Measurements from ENCODE around the gene HOXD10. TPM values are rescaled to one million over a fixed set of nuclear protein-coding genes. Genes with fewer than 3 reads are reported as not detected.

Gene HOXD10
- total RNA-seq, 1 donor from 2014 or later, result 0.52 TPM

DNA sequence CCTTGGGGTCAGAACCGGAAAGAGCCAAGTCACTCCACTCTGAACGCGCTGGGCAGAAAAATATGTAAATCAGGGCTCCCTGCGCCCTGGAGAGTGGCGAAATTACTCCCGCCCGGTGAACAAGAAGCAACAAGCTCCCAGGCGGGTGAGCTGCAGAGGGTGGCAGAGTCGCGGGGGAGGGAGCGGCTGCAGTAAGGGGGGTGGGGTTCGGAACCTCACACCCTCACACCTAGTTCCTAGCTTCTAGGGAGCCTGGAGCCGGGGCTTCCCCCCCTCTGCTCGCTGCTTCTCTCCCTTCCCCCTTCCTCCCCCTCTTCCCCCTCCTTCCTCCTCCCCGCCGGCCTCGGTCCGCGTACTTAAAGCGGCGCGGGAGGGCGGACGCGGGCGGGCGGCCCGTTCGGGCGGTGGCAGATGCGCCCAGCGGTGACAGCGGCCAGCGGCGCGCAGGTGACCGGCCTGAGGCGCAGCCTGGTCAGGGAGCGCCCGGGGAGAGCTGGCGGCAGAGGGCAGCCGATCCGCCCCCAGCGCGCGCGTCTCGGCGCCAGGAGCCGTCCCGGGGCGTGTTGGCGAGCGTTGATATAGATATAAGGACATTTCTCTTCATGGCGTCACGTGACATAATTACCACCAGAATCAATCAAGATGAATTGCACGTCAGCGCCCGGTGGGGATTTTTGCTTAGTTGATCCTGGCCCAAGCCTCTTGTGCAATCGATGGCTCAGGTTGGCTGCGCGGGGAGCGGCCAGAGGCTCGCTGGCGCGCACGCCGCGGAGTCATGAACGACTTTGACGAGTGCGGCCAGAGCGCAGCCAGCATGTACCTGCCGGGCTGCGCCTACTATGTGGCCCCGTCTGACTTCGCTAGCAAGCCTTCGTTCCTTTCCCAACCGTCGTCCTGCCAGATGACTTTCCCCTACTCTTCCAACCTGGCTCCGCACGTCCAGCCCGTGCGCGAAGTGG is 9.7 kb upstream of the HOXD10 start, which contains the start of gene HOXD11:
HOXD11 (plus strand) TSS at position 700 of the 959 bp plus-strand sequence; CDS start at position 776, 76 bp downstream.
- Histone ChIP-seq H3K9me3 (ENCODE audit: control insufficient read depth in 3 of 3, low read length in 3 of 3) (no peaks in the 10 kb centered on the region), H3K36me3 (ENCODE audit: control insufficient read depth in 3 of 3, insufficient read depth in 3 of 3, low read length in 3 of 3) (no peaks in the 10 kb centered on the region), H3K27me3 (ENCODE audit: control insufficient read depth in 3 of 3, insufficient read depth in 3 of 3, low read length in 3 of 3) (peaks cover 88 to 96% (median 91%) of the 10 kb centered on the region in 3 donors), H3K4me1 (ENCODE audit: control insufficient read depth in 3 of 3, insufficient read depth in 3 of 3, low read length in 3 of 3) (peaks cover 8 to 26% (median 16%) of the 10 kb centered on the region in 3 donors), H3K4me3 (ENCODE audit: low read length in 3 of 3) (peak within 1 kb of the TSS in 2 of 3 donors; percentile 35 to 52), H3K9ac (ENCODE audit: low read depth in 1 of 3, low read length in 3 of 3) (no peak within 1 kb of the TSS), H3K27ac (ENCODE audit: low read depth, low read length) (no peak within 1 kb of the TSS)

DNA sequence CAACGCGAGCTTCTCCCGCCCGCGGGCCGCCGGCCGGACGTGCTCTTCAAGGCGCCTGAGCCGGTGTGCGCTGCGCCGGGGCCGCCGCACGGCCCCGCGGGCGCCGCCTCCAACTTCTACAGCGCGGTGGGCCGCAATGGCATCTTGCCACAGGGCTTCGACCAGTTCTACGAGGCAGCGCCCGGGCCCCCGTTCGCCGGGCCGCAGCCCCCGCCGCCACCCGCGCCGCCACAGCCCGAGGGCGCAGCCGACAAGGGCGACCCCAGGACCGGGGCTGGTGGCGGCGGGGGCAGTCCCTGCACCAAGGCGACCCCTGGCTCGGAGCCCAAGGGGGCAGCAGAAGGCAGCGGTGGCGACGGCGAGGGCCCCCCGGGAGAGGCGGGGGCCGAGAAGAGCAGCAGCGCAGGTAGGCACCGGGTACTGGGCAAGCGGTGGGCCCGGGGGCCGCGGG is 8.8 kb upstream of the HOXD10 start:
- Histone ChIP-seq H3K9me3 (ENCODE audit: control insufficient read depth in 3 of 3, low read length in 3 of 3) (no peaks in the 10 kb centered on the region), H3K27ac (ENCODE audit: low read depth, low read length) (no peak overlapping the region), H3K27me3 (ENCODE audit: control insufficient read depth in 3 of 3, insufficient read depth in 3 of 3, low read length in 3 of 3) (peaks cover 88 to 96% (median 91%) of the 10 kb centered on the region in 3 donors), H3K9ac (ENCODE audit: low read depth in 1 of 3, low read length in 3 of 3) (no peak overlapping the region), H3K4me3 (ENCODE audit: low read length in 3 of 3) (no peak overlapping the region), H3K36me3 (ENCODE audit: control insufficient read depth in 3 of 3, insufficient read depth in 3 of 3, low read length in 3 of 3) (no peaks in the 10 kb centered on the region), H3K4me1 (ENCODE audit: control insufficient read depth in 3 of 3, insufficient read depth in 3 of 3, low read length in 3 of 3) (peaks cover 8 to 26% (median 16%) of the 10 kb centered on the region in 3 donors)

DNA sequence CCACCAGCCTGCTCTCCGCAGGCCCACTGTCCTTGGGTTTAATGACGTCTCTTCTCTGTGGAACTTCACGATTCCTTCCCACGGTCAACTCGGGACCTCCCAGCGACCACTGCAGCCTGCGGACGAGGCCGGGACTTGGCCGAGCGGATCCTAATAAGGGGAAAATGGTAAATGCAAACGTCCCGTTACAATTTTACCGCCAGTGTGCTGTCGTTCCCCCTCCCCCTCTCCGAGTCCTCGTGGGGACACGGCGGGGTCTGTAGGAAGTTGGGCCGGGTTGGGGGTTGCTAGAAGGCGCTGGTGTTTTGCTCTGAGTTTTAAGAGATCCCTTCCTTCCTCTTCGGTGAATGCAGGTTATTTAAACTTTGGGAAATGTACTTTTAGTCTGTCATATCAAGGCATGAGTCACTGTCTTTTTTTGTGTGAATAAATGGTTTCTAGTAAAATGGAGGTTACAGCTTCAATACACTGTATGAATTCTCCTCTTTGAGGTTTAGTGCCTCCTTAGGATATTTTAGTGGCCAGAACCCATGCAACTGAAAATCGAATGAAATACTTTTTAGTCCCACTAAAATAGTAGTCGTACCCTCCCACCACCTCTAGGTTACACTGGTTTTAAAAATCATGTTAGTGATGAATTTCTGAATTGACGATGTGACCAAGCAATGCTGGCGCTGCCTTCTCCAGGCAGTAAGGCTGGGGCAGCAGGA is 7.2 kb upstream of the HOXD10 start:
- H3K27ac ChIP-seq (ENCODE audit: low read depth, low read length), result no peak overlapping the region
- H3K4me1 ChIP-seq (ENCODE audit: control insufficient read depth in 3 of 3, insufficient read depth in 3 of 3, low read length in 3 of 3), result peaks cover 8 to 21% (median 13%) of the 10 kb centered on the region in 3 donors

DNA sequence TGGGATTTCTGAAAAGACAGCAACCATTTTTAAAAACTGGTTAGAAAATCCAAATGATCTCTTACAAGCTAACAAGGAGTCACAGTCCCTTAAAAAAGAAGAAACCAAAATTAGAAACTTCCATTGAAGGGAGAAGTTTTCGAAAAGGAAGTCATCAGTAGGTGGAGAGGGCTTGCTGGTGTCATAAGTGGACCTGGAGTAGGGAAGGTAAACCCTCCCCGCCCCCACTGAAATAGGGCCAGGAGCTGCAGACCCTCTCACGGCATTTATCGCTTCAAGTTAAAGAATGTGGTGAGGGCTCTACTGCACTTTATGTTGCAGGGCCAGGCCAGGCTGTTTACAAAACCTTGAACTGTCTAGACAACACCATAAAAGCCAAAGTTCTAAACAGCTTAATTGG is 6.6 kb upstream of the HOXD10 start:
- Histone ChIP-seq H3K4me1 (ENCODE audit: control insufficient read depth in 3 of 3, insufficient read depth in 3 of 3, low read length in 3 of 3) (peaks cover 8 to 15% (median 9%) of the 10 kb centered on the region in 3 donors), H3K9me3 (ENCODE audit: control insufficient read depth in 3 of 3, low read length in 3 of 3) (no peaks in the 10 kb centered on the region), H3K36me3 (ENCODE audit: control insufficient read depth in 3 of 3, insufficient read depth in 3 of 3, low read length in 3 of 3) (no peaks in the 10 kb centered on the region), H3K9ac (ENCODE audit: low read depth in 1 of 3, low read length in 3 of 3) (no peak overlapping the region), H3K4me3 (ENCODE audit: low read length in 3 of 3) (no peak overlapping the region), H3K27me3 (ENCODE audit: control insufficient read depth in 3 of 3, insufficient read depth in 3 of 3, low read length in 3 of 3) (peaks cover 90 to 93% (median 90%) of the 10 kb centered on the region in 3 donors), H3K27ac (ENCODE audit: low read depth, low read length) (no peak overlapping the region)

More for the DNA sequence above, 7.2 kb upstream of the HOXD10 start:
- Histone ChIP-seq H3K4me3 (ENCODE audit: low read length in 3 of 3) (no peak overlapping the region), H3K9ac (ENCODE audit: low read depth in 1 of 3, low read length in 3 of 3) (no peak overlapping the region), H3K27me3 (ENCODE audit: control insufficient read depth in 3 of 3, insufficient read depth in 3 of 3, low read length in 3 of 3) (peaks cover 90 to 93% (median 90%) of the 10 kb centered on the region in 3 donors), H3K9me3 (ENCODE audit: control insufficient read depth in 3 of 3, low read length in 3 of 3) (no peaks in the 10 kb centered on the region), H3K36me3 (ENCODE audit: control insufficient read depth in 3 of 3, insufficient read depth in 3 of 3, low read length in 3 of 3) (no peaks in the 10 kb centered on the region)

DNA sequence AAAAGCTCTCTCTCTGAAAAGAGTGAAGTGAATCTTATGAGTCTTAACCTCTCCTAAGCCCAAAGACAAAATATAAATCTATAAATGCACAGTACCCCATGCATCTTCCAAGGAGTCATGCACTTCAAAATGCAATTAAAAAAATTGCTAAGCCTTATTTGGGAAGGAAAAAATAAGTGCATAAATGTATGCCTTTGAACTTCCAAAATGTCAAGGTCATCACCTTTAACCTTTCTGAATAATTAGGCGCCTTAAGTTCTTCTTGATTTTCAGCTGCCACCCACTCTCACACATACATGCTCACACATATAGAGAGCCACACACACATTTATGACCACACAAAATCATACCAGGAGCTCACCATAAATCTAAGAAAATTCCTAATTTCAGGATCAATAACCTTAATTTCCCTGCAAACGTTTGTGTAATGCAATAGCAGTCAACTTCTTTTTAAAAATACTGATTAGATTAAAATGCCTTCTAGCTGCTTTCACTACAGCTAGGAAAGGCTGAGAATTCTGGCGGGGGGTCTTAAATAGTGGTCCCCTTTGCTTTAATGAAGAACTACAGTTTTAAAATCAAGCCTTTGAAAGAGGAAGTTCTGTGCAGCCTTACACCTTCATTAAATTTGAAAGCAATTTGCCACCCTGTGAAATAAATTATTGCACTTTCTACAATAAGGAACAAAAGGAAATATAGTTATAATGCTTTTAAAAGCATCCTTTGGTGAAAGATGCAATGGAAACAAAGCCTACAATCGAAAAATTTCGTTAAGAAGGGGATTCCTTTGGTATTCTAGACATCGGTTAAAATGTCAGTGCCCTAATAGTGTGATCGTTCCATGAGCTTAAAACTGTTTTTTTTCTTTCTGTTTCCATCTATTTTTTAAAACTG is 5.9 kb upstream of the HOXD10 start:
- Histone ChIP-seq H3K27ac (ENCODE audit: low read depth, low read length) (no peak overlapping the region), H3K27me3 (ENCODE audit: control insufficient read depth in 3 of 3, insufficient read depth in 3 of 3, low read length in 3 of 3) (peaks cover 89 to 92% (median 90%) of the 10 kb centered on the region in 3 donors), H3K4me3 (ENCODE audit: low read length in 3 of 3) (no peak overlapping the region), H3K9me3 (ENCODE audit: control insufficient read depth in 3 of 3, low read length in 3 of 3) (no peaks in the 10 kb centered on the region), H3K9ac (ENCODE audit: low read depth in 1 of 3, low read length in 3 of 3) (no peak overlapping the region), H3K36me3 (ENCODE audit: control insufficient read depth in 3 of 3, insufficient read depth in 3 of 3, low read length in 3 of 3) (no peaks in the 10 kb centered on the region), H3K4me1 (ENCODE audit: control insufficient read depth in 3 of 3, insufficient read depth in 3 of 3, low read length in 3 of 3) (peaks cover 8 to 13% (median 9%) of the 10 kb centered on the region in 3 donors)

DNA sequence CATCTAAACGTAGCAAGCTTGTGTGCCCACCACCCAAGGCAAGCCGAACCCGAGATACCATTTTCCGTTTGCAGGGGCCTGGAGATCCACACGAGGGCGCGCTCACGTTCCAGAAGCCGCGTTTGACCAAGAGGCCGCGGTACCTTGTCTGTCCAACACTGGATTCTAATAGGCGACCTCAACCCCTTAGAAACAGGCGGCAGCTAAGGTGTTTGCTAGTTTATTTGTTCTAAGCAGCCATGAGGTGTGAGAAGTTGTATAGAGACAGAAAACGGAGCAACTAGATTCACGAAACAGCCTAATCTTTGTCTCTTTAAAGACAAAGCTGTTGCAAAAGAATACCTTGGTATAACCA is 5.3 kb upstream of the HOXD10 start:
- H3K27ac ChIP-seq (ENCODE audit: low read depth, low read length), result no peak overlapping the region
- H3K4me3 ChIP-seq (ENCODE audit: low read length in 3 of 3), result no peak overlapping the region
- H3K36me3 ChIP-seq (ENCODE audit: control insufficient read depth in 3 of 3, insufficient read depth in 3 of 3, low read length in 3 of 3), result no peaks in the 10 kb centered on the region
- H3K4me1 ChIP-seq (ENCODE audit: control insufficient read depth in 3 of 3, insufficient read depth in 3 of 3, low read length in 3 of 3), result peaks cover 8 to 9% (median 8%) of the 10 kb centered on the region in 3 donors
- H3K9ac ChIP-seq (ENCODE audit: low read depth in 1 of 3, low read length in 3 of 3), result no peak overlapping the region
- peaks cover 89 to 92% (median 90%) of the 10 kb centered on the region in 3 donors for H3K27me3 ChIP-seq (ENCODE audit: control insufficient read depth in 3 of 3, insufficient read depth in 3 of 3, low read length in 3 of 3)
- H3K9me3 ChIP-seq (ENCODE audit: control insufficient read depth in 3 of 3, low read length in 3 of 3), result no peaks in the 10 kb centered on the region

DNA sequence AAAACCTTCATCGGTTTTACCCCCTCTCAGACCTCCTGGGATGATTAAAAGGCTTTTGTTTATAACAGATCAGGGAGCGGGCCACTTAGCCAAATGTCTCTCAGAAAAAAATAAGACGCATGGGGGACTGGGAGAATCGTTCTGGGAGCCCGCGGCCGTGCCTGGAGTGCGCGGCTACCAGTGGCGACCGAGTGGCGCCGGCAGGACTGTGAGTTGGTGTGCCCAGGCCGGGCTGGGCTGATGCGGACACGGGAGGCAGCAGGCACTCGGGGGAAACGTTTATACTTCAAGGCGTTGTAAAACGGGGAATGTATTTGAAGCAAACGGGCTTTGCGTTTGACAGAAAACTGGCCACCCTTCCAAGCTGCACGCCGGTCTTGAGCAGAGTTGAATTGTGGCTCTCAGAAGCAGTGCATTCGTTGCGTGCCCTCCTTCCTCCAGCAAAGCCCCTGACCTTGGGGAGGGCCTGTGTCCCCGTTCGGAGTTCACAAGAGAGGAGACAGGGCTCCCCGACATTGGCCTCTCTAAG is 4.7 kb upstream of the HOXD10 start:
- H3K27ac ChIP-seq (ENCODE audit: low read depth, low read length), result no peak overlapping the region
- peaks cover 90 to 92% (median 92%) of the 10 kb centered on the region in 3 donors for H3K27me3 ChIP-seq (ENCODE audit: control insufficient read depth in 3 of 3, insufficient read depth in 3 of 3, low read length in 3 of 3)

DNA sequence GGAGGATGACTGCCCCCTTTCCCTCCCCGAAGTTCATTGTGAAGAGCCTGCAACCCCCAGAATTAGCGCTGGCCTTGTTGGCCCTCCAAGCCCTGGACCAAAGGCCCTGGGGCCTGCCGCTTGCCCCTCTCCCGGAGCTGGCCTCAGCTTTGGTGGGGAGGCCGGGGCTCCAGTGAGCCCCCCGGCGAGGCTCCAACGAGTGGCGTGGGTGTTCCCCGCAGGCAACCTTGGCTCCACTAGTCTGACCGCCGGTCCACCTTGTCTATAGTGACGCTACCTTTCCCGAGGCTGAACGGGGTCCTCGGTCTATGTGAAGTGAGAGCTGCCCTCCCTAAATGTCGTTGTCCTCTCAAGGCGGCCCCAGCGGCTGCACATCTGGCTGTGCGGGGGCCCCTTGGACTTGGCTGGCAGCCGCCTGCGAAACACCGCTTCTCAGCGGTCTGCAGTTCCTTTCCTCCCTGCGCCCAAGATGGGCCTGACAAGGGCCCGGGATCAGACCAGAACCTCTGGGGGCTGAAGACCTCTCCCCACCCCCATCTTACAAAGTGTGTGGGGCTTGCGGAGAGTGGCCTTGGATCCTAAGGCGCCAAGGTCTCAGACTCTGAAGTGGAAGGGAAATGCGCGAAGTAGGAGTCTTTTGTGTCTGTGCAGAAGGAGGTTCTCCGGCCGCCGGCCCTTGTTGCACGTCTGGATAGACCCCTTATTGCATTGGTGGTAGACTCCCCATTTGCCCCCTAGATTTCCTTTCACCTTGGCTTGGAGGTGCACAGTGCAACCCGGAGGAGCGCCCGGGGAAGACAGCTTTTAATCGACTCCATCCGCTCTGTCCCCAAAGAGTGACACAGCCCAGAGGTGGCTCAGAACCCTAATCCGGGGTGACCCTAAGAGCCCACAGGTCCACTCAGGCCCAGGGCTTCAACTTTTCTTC is 3.9 kb upstream of the HOXD10 start:
- H3K27me3 ChIP-seq (ENCODE audit: control insufficient read depth in 3 of 3, insufficient read depth in 3 of 3, low read length in 3 of 3), result peaks cover 93 to 95% (median 94%) of the 10 kb centered on the region in 3 donors
- H3K27ac ChIP-seq (ENCODE audit: low read depth, low read length), result no peak overlapping the region
- no peak overlapping the region for H3K9ac ChIP-seq (ENCODE audit: low read depth in 1 of 3, low read length in 3 of 3)
- peaks cover 2 to 10% (median 4%) of the 10 kb centered on the region in 3 donors for H3K4me1 ChIP-seq (ENCODE audit: control insufficient read depth in 3 of 3, insufficient read depth in 3 of 3, low read length in 3 of 3)
- no peak overlapping the region for H3K4me3 ChIP-seq (ENCODE audit: low read length in 3 of 3)
- no peaks in the 10 kb centered on the region for H3K9me3 ChIP-seq (ENCODE audit: control insufficient read depth in 3 of 3, low read length in 3 of 3)
- no peaks in the 10 kb centered on the region for H3K36me3 ChIP-seq (ENCODE audit: control insufficient read depth in 3 of 3, insufficient read depth in 3 of 3, low read length in 3 of 3)

More for the DNA sequence above, 4.7 kb upstream of the HOXD10 start:
- Histone ChIP-seq H3K36me3 (ENCODE audit: control insufficient read depth in 3 of 3, insufficient read depth in 3 of 3, low read length in 3 of 3) (no peaks in the 10 kb centered on the region), H3K4me3 (ENCODE audit: low read length in 3 of 3) (no peak overlapping the region), H3K9me3 (ENCODE audit: control insufficient read depth in 3 of 3, low read length in 3 of 3) (no peaks in the 10 kb centered on the region), H3K9ac (ENCODE audit: low read depth in 1 of 3, low read length in 3 of 3) (no peak overlapping the region), H3K4me1 (ENCODE audit: control insufficient read depth in 3 of 3, insufficient read depth in 3 of 3, low read length in 3 of 3) (peaks cover 4 to 11% (median 6%) of the 10 kb centered on the region in 3 donors)

All from skeletal muscle tissue (tissue), 4 donors.